LNCaP clone FGC (cell line): ENCODE data around the gene DDR2.

ENCODE experiments used
- DNase-seq: peaks from one replicate; pipeline ENCODE4 v3.0.0-alpha.2; 2011; ENCODE audit warnings: low read depth
- H3K4me3 ChIP-seq: 2 replicates; pipeline ENCODE4 v1.5.1; 2011; ENCODE audit warnings: mild to moderate bottlenecking, low read depth, low read length, control low read depth
- TF ChIP-seq, protein P1 (sequence below): IDR thresholded peaks from 2 replicates; pipeline ENCODE4 v1.5.1; 2012; ENCODE audit warnings: mild to moderate bottlenecking; ENCODE audit not compliant: control insufficient read depth, insufficient read depth; ENCODE audit errors: extremely low read depth

DDR2 gene

DNA sequence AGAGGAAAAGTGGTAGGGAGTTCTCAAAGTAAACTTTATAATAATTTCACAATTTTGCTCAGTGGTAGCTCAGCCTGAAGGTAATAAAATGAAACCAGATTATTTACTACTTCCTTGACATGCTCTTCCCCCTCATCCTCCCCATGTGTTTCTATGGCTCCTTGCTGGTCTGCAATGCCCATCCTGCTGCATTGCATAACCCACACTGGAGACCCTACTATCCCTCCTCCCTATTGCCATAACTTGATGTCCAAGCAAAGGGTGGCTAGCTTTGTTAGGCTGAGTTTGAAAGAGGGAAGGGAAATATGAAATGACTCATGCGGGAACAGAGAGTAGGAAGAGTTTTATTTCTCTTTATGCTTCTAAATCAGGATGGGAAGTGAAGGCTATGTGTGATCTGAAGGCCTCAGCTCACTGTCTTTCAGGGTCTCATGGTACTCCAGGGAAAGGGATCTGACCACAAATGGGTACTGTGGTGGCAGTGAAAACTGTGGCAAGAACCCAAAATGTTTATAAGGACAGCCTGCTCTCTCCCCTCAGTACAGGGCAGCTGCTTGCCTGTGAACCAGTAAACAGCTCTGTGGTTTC lies 121.8 kb downstream of the DDR2 start:
- H3K4me3 ChIP-seq = no peak overlapping the region
- DNase-seq = no peak
- TF ChIP-seq, protein P1, sequence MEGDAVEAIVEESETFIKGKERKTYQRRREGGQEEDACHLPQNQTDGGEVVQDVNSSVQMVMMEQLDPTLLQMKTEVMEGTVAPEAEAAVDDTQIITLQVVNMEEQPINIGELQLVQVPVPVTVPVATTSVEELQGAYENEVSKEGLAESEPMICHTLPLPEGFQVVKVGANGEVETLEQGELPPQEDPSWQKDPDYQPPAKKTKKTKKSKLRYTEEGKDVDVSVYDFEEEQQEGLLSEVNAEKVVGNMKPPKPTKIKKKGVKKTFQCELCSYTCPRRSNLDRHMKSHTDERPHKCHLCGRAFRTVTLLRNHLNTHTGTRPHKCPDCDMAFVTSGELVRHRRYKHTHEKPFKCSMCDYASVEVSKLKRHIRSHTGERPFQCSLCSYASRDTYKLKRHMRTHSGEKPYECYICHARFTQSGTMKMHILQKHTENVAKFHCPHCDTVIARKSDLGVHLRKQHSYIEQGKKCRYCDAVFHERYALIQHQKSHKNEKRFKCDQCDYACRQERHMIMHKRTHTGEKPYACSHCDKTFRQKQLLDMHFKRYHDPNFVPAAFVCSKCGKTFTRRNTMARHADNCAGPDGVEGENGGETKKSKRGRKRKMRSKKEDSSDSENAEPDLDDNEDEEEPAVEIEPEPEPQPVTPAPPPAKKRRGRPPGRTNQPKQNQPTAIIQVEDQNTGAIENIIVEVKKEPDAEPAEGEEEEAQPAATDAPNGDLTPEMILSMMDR = no peak

DNA sequence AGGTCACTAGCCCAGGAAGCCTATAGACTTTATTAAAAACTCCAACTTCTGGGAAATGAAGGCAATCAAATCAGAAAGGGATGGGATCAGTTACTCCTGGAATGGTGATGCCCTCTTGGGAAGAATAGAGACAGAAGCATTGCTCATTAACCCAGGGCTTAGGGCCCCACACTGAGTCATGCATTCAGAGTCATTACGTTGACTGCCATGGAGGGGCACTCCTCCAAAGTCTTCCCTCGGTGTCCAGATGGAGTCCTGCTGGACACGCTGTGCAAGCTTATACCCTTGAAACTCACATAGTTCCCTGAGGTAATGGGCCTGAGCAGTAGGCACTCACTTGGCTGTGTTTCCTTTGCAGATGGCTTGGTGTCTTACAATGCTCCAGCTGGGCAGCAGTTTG lies 123.0 kb downstream of the DDR2 start:
- TF ChIP-seq, protein P1 = no peak
- H3K4me3 ChIP-seq = no peak overlapping the region
- no peak for DNase-seq

DNA sequence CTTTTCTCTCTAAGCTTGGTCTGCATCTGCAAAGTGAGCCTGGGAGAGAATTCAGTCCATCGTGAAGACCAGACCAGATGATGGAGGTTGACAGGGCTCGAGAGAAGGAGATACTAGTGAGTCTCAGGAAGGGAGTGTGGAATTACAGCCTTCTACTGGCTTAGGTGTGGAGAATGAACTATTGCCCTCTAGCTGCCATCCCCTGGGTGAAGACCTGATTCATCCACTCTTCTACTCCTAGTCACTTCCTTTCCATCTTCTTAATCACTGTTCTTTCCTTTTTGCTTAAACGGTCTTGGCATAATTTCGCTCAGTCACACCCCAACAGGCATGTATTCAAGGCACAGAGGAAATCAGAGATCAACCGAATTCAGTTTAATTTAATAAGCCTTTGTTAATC lies 124.3 kb downstream of the DDR2 start:
- no peak overlapping the region for H3K4me3 ChIP-seq
- TF ChIP-seq, protein P1 = peak; percentile 11; the same call in 1 of the 2 replicates
- DNase-seq = no peak

DNA sequence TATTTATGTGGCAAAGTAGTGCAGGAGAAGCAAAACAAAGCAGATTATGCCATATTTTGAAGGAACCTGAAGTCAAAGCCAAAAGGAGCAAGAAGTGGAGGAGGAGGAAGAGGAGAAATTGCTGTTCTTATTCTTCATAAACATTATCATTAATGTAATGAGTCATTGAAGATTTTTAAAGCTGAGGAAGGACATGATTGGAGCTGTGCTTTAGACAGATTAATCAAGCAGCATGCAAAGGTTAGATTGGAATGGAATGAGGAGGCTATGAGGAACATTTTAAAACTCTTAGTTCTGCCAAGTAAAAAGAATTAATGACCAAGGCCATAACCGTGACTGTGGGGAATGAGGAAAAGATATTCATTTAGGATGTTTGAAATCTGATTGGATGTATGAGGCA lies 125.2 kb downstream of the DDR2 start:
- TF ChIP-seq, protein P1 = no peak
- H3K4me3 ChIP-seq = no peak overlapping the region
- no peak for DNase-seq

DNA sequence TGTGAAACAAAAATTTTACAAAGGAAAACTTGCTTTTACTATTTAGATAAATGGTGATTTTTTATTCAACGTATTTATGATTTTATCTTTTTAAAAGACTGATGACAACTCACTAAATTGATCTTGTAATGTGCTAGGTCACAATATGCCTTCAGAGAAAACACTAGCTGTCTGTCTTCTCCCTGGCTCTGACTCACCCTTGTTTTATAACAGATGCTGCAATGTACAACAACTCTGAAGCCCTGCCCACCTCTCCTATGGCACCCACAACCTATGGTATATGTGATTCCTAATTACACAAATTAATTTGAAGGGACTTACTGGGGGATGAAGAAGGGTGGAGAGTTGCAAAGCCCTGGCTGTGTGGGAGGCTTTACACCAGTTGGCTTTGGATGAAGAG lies 133.5 kb downstream of the DDR2 start:
- no peak for DNase-seq
- TF ChIP-seq, protein P1 = no peak
- no peak overlapping the region for H3K4me3 ChIP-seq

DNA sequence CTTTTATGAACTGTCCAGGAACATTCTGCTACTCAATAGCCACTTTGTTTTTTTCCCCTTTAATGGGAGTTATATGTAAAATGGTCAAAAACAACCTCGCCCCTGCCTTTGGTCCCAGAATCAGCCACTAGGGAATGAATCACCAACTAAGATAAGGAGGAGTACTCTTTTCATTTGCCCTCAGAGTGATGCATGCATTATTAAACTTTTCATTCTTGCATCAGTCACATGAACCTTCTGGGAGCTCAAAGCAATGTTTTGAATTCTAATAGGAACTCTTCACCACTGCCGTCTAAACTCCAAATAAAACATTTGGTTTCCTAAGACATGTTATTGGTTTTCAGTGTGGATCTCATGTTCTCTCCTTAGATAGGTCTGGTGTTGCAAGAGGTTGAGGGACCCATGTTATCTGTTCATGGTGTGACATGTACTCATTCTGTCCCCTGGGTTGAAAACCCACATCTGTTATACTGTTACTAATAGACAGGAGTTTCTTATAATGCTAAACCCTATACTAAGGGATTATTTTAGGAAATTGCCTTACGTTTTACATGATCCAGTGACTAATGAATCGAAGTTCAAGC lies 140.4 kb downstream of the DDR2 start:
- DNase-seq = no peak
- no peak overlapping the region for H3K4me3 ChIP-seq
- TF ChIP-seq, protein P1 = no peak

DNA sequence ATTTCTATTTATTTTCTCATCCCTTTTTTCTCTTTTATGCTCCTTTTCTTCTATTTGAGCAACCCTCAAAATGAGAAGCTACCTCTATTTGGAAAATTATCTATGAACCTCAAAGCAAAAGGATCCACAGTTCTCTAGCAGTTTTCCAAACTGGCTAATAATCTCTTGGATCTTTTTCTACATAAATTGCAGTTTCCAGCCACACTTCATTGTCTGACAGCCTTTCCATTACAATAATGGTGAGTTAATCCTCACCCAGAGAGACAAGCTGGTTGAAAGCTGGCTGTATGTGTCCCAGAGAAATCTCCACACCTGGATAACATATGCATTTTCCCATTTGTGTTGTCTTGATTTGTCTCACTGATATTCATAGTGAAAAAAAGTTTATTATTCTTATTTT lies 141.7 kb downstream of the DDR2 start:
- no peak overlapping the region for H3K4me3 ChIP-seq
- DNase-seq = no peak
- TF ChIP-seq, protein P1 = no peak
